Activated B cell treated with CpG ODN at 0.5 μM for 24 hours (primary cell): Measurements from ENCODE around the gene MATN1. TPM values are rescaled to one million over a fixed set of nuclear protein-coding genes. Genes with fewer than 3 reads are reported as not detected.

Experiments used
- ATAC-seq: fragments of 200-7000 bp; cut with Tn5 transposase; one replicate; pipeline ENCODE4 v1.10.0; 2021; ENCODE audit warnings: low read depth, mild to moderate bottlenecking, moderate library complexity
- CTCF ChIA-PET: fragments of 350-600 bp; sonication (Branson Sonifier 250); formaldehyde crosslinking; loops from one replicate; lab custom pipeline; 2021; ENCODE audit warnings: antibody characterized with exemption; lab: Charles Lee
- POLR2A ChIA-PET: fragments of 350-600 bp; sonication (Branson Sonifier 250); formaldehyde crosslinking; loops from one replicate; lab custom pipeline; 2021; ENCODE audit warnings: antibody characterized with exemption; lab: Charles Lee
- DNase-seq: peaks from one replicate; pipeline ENCODE4 v3.0.0; 2022
- H3K27ac Mint-ChIP-seq: one replicate; pipeline ENCODE4 v1.8.0; 2020; ENCODE audit warnings: mixed read lengths
- H3K27me3 Mint-ChIP-seq: one replicate; pipeline ENCODE4 v1.8.0; 2021; ENCODE audit warnings: mixed read lengths
- H3K36me3 Mint-ChIP-seq: one replicate; pipeline ENCODE4 v1.8.0; 2021; ENCODE audit warnings: low read depth, mixed read lengths
- H3K4me1 Mint-ChIP-seq: one replicate; pipeline ENCODE4 v1.8.0; 2021; ENCODE audit warnings: mixed read lengths
- H3K4me3 Mint-ChIP-seq: one replicate; pipeline ENCODE4 v1.8.0; 2020; ENCODE audit warnings: mild to moderate bottlenecking, mixed read lengths
- H3K9me3 Mint-ChIP-seq: one replicate; pipeline ENCODE4 v1.8.0; 2020; ENCODE audit warnings: mixed read lengths
- intact Hi-C: fragments of 100-400 bp; cut with micrococcal nuclease; formaldehyde crosslinking; loops from one replicate; pipeline ENCODE4 v1.15.1; 2024
- total RNA-seq: library from RNA; stranded (reverse); gene quantifications from 2 replicates; pipeline ENCODE4 v1.2.3, GENCODE V29; 2022
- TF ChIP-seq, protein P1 (sequence below): fragments of 200-600 bp; IDR thresholded peaks from one replicate; pipeline ENCODE4 v1.8.0; 2022; ENCODE audit warnings: antibody characterized with exemption, mild to moderate bottlenecking

MATN1 gene
- total RNA-seq, 1 donor from 2014 or later, result 0.93 TPM

DNA sequence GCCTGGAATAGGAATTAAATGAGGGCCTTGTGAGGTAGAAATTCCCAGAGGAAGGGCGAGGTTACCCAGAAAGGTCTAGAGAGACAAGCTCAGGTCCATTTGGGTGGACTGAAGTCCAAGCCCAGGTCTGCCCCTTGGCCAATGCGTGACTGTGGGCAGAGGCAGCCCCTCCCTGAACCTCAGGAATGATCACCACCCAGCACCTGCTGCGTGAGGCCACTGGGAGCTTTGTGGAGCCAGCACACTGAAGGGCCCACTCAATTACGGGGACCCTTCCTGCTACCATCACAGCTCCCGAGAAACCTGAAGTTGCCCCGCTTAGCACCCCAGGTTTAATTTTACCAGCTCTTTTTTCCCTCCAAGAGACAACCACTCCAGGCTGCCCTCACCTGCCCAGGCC is 6.5 kb upstream of the MATN1 start:
- DNase-seq (no peak), ATAC-seq (no peak)
- peak overlapping the region; percentile 90 for H3K27ac Mint-ChIP-seq
- CTCF ChIA-PET, result interaction anchor here (0.8 to 4.4 kb wide), 8 partner anchors 10 to 199 kb away, joined by 3 to 45 read pairs (median 5); no protein-coding TSS in a partner anchor
- H3K9me3 Mint-ChIP-seq, result no peaks in the 10 kb centered on the region
- peak overlapping the region; percentile 55 for H3K4me3 Mint-ChIP-seq
- POLR2A ChIA-PET, result interaction anchor here (0.7 to 17.2 kb wide), 5 partner anchors 9 to 50 kb away, joined by 3 to 662 read pairs (median 20); partner anchors contain the start of gene LAPTM5
- peaks cover 66% of the 10 kb centered on the region for H3K4me1 Mint-ChIP-seq
- H3K36me3 Mint-ChIP-seq, result peaks cover 58% of the 10 kb centered on the region
- intact Hi-C loops, result loop anchor here (5.0 to 10.0 kb wide), 2 partner anchors 197 to 815 kb away; no protein-coding TSS in a partner anchor
- TF ChIP-seq, protein P1, sequence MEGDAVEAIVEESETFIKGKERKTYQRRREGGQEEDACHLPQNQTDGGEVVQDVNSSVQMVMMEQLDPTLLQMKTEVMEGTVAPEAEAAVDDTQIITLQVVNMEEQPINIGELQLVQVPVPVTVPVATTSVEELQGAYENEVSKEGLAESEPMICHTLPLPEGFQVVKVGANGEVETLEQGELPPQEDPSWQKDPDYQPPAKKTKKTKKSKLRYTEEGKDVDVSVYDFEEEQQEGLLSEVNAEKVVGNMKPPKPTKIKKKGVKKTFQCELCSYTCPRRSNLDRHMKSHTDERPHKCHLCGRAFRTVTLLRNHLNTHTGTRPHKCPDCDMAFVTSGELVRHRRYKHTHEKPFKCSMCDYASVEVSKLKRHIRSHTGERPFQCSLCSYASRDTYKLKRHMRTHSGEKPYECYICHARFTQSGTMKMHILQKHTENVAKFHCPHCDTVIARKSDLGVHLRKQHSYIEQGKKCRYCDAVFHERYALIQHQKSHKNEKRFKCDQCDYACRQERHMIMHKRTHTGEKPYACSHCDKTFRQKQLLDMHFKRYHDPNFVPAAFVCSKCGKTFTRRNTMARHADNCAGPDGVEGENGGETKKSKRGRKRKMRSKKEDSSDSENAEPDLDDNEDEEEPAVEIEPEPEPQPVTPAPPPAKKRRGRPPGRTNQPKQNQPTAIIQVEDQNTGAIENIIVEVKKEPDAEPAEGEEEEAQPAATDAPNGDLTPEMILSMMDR, result no peak
- no peaks in the 10 kb centered on the region for H3K27me3 Mint-ChIP-seq

DNA sequence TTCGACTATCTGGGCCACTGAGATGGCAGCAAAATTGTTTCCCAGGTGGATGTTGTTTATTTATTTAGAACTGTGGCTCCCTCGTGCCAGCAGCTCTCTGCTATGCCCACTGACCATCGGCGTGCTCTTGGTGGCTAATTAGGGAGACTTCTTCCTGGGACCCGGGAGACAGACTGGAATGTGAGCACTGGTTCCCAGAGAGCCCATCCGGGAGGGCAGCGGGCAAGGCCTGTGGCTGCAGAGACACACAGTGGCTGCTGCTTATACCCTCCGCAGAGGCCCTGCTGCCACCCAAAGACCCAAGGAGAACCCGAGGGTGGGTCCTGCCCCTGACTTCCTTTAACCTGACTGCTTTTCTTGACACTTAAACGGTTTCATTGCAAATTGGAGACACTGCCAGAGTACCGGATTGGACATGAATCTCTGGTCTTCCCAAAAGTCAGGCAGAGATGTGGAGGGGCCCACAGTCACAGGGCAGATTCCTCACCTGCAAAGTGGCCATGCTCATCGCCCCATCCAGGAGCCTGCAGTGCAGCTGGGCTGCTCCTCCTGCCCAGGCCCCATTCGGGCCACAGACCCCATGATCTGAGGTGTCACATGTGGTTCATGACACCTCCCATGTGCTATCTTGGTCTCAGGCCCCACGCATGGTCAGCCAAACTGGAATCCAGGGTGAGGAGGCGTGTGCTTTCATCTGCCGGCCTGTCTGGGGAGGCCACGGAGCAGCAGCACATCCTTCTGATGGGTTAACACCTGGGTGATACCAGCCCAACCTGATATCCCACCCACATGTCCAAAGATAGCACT is 5.7 kb upstream of the MATN1 start:
- ATAC-seq, result no peak
- intact Hi-C loops, result loop anchor here (10.0 kb wide), 1 partner anchor 816 kb away; no protein-coding TSS in a partner anchor
- H3K4me3 Mint-ChIP-seq, result peak overlapping the region; percentile 44
- no peaks in the 10 kb centered on the region for H3K27me3 Mint-ChIP-seq
- POLR2A ChIA-PET, result interaction anchor here (0.7 to 17.2 kb wide), 5 partner anchors 9 to 62 kb away, joined by 4 to 662 read pairs (median 20); partner anchors contain the start of gene LAPTM5
- peaks cover 63% of the 10 kb centered on the region for H3K4me1 Mint-ChIP-seq
- CTCF ChIA-PET, result interaction anchor here (0.8 to 5.5 kb wide), 6 partner anchors 9 to 200 kb away, joined by 3 to 48 read pairs (median 14); no protein-coding TSS in a partner anchor
- H3K36me3 Mint-ChIP-seq, result peaks cover 57% of the 10 kb centered on the region
- TF ChIP-seq, protein P1, result no peak
- DNase-seq, result no peak
- peak overlapping the region; percentile 90 for H3K27ac Mint-ChIP-seq
- H3K9me3 Mint-ChIP-seq, result no peaks in the 10 kb centered on the region

DNA sequence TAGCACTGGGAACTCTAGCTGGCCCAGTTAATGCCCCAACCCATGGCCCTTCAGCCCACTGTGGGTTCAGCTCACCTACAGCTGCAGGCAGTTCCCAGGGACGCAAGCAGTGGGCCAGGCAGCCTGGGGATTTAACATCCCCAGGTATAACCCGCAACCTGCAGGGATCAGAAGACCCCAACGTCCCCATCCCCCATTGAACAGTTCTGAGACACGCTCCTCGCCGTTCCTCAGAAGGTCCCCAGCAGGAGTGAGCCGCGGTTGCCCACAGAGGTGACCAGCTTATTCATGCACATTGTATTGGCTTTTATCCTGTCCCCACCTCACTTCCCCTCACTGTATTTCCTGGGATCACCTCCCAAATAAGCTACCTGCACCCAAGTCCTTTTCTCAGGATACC is 5.0 kb upstream of the MATN1 start:
- ATAC-seq (no peak), DNase-seq (no peak)
- Mint-ChIP-seq H3K27ac (peak overlapping the region; percentile 90), H3K27me3 (no peaks in the 10 kb centered on the region), H3K9me3 (no peaks in the 10 kb centered on the region), H3K4me3 (no peak overlapping the region), H3K4me1 (peaks cover 63% of the 10 kb centered on the region), H3K36me3 (peaks cover 54% of the 10 kb centered on the region)
- intact Hi-C loops, result loop anchor here (10.0 kb wide), 1 partner anchor 816 kb away; no protein-coding TSS in a partner anchor
- ChIA-PET POLR2A (interaction anchor here (1.9 to 17.2 kb wide), 5 partner anchors 9 to 62 kb away, joined by 4 to 662 read pairs (median 17); partner anchors contain the start of gene LAPTM5), CTCF (interaction anchor here (1.0 to 5.5 kb wide), 3 partner anchors 9 to 52 kb away, joined by 3 to 48 read pairs (median 45); partner anchors contain the start of gene LAPTM5)
- TF ChIP-seq, protein P1, result no peak

DNA sequence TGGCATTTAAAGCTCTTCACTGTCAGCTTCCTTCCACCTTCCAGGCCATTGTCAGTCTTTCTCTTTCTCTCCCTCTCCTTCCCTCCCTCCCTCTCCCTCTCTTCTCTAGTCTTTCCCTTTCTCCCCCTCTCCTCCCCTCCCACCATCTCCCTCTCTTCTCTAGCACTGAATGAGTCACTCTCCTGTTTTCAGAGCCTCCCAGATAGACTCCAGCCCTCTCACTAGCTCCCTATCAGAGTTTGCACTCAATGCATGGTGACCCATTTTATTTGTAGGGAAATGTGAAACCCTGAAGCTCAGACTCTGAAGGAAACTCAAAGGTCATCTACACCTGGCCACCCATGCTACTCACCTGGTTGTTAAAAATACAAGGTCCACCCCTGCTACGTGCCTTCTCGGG is 4.4 kb upstream of the MATN1 start:
- ATAC-seq (no peak), DNase-seq (no peak)
- ChIA-PET POLR2A (interaction anchor here (1.9 to 17.2 kb wide), 5 partner anchors 8 to 63 kb away, joined by 4 to 662 read pairs (median 17); partner anchors contain the start of gene LAPTM5), CTCF (interaction anchor here (1.0 to 5.5 kb wide), 3 partner anchors 8 to 53 kb away, joined by 3 to 48 read pairs (median 45); partner anchors contain the start of gene LAPTM5)
- H3K36me3 Mint-ChIP-seq, result peaks cover 54% of the 10 kb centered on the region
- no peaks in the 10 kb centered on the region for H3K27me3 Mint-ChIP-seq
- H3K27ac Mint-ChIP-seq, result peak overlapping the region; percentile 90
- intact Hi-C loops, result loop anchor here (10.0 kb wide), 1 partner anchor 817 kb away; no protein-coding TSS in a partner anchor
- no peaks in the 10 kb centered on the region for H3K9me3 Mint-ChIP-seq
- no peak overlapping the region for H3K4me3 Mint-ChIP-seq
- H3K4me1 Mint-ChIP-seq, result peaks cover 60% of the 10 kb centered on the region
- TF ChIP-seq, protein P1, result no peak
